GM21526 (cell line): ENCODE results near the gene SLC6A14.

Source experiments
- ATAC-seq: cut with Tn5 transposase; IDR thresholded peaks from one replicate; pipeline ENCODE4 v1.9.1; 2021; ENCODE audit warnings: moderate library complexity; ENCODE audit not compliant: unreplicated experiment, low FRiP score

The SLC6A14 gene, protein sequence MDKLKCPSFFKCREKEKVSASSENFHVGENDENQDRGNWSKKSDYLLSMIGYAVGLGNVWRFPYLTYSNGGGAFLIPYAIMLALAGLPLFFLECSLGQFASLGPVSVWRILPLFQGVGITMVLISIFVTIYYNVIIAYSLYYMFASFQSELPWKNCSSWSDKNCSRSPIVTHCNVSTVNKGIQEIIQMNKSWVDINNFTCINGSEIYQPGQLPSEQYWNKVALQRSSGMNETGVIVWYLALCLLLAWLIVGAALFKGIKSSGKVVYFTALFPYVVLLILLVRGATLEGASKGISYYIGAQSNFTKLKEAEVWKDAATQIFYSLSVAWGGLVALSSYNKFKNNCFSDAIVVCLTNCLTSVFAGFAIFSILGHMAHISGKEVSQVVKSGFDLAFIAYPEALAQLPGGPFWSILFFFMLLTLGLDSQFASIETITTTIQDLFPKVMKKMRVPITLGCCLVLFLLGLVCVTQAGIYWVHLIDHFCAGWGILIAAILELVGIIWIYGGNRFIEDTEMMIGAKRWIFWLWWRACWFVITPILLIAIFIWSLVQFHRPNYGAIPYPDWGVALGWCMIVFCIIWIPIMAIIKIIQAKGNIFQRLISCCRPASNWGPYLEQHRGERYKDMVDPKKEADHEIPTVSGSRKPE

DNA sequence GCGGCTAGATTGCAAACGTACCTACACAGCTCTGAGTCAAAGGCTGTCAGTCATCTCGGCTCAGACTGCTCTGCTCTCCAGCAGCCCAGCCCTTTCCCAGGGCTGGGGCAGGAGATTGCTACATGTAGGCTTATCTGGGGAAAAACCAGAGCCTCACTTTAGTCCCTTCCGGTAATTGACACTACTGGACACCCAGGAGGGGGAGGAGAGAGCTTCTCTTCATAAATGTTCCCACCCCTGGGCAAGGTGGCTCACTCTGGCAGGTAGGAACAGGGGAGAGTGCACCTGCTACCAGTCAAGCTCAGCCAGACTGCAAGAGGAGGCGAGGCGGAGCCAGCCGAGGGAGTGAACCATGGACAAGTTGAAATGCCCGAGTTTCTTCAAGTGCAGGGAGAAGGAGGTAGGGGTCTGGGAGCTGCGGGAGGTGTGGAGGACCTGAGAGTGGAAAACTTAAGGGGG is at the start of gene SLC6A14:
Gene SLC6A14 (plus strand): TSS at position 249 of the 459 bp plus-strand sequence. CDS start 104 bp downstream, at position 353.
- ATAC-seq = no peak

DNA sequence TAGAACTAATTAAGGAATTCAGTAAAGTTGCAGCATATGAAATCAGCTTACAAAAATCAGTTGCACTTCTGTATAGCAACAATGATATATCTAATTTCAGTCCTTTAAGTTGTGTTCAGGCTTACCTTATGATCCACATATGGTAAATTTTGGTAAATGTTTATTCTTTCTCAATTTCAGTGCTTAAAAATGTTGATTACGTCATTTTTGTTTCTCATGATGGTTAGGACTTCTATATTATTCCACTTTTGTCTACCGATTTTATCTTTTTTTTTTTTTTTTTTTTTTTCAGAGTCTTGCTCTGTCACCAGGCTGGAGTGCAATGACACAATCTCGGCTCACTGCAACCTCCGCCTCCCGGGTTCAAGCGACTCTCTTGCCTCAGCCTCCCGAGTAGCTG is 40.7 kb upstream of the SLC6A14 start:
- ATAC-seq = no peak

DNA sequence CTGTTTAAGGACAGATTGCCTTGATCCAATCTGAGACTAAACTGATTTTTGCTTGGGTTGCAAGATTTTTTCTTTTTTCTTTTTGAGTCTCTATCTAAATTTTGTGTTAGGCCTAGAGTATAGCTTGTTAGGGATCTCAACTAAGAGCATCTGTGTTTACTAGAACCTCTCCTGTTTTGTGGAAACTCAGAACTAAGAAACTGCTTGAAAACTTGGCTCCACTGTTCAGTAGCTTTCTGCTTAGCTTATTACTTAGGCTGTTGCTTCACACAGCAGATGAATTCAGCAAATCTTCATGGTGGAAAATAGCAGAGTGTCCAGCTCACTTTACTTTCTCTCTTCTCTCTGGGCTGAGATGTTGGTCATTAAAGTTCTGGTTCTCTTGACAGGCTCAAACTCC is 36.7 kb upstream of the SLC6A14 start:
- ATAC-seq = no peak

DNA sequence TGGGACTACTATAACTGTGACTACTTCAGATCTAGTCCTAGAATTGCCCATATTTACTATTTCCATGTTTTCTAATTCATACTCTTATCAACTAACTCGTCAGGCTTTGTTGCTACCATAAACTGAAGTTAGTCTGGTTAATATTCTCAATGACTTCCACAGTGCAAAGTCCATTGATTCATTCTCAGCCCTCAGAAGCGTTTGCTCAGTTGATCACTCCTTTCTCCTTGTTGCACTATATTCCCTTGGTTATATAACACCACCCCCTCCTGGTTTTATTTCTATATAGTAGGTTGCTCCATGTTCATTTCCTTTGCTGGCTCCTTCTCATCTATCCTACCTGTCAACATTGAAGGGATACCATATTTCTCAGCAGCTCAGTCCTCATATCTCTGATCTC is 27.2 kb upstream of the SLC6A14 start:
- ATAC-seq = no peak

DNA sequence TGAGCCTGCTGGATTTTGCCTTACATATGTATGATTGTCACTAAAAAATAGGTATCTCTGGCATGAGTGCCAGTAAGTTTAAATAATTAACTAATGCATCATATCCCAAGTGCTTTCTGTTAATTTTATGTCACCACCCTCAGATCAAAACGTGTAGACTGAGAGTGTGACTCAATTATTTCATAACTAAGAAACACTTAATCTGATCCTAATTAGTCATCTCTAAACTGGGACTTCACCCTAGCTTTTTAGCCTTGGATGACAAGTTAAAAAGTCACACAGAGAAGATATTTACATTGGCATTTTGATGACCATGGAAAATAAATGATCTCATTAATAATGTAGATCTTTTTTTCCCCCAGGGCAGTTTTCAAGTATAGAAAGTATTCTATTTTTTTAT is 23.1 kb upstream of the SLC6A14 start:
- no peak for ATAC-seq

DNA sequence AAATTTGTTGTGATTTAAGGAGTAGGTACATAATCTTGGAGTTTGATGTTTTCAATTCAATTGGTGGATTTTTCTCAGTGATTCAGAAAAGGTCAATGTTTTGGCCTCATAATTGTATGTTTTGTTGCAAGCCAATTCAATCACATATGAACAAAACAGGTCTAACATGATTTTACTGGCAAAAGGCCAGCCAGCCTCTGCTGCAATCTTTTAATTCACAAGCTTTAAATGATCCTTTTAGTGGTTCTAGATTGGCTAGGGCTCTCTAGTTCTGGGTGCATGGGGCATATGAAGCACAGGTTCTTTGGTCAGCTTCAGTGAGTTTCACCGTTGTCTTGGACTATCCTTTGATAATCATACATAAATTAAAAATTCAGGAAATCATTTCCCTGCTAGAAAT is 19.2 kb upstream of the SLC6A14 start:
- ATAC-seq = no peak

DNA sequence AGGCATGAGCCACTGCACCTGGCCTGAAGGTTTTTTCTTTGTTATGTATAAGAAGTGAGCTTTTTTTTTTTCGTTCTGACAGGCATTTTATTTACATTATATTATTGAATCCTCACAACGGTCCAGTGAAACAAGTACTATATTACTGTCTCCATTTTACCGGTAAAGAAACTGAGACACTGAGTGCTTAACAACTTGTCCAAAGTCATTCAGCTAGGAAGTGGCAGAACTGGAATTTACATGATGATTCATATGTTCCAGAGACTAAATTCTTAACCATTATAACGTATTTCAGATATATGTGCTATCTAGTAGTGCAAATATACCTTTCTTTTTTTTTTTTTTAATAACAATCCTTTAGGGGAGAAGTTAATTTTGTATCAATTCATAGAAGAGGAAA is 18.4 kb upstream of the SLC6A14 start:
- no peak for ATAC-seq

DNA sequence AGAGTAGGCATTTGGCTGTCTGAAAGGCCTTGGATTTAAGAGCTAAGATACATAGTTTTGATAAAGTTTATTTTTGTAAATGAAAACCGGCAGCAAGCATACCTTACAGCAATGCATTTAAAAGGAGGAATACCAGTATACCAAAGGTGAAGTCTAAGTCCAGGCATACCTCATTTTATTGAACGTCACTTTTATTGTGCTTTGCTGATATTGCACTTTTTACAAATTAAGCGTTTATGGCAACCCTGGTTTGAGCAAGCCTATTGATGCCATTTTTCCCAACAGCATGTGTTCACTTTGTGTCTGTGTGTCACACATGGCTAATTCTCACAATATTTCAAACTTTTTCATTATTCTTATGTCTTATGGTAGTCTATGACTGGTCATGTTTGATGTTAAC is 8.4 kb upstream of the SLC6A14 start:
- ATAC-seq = no peak

DNA sequence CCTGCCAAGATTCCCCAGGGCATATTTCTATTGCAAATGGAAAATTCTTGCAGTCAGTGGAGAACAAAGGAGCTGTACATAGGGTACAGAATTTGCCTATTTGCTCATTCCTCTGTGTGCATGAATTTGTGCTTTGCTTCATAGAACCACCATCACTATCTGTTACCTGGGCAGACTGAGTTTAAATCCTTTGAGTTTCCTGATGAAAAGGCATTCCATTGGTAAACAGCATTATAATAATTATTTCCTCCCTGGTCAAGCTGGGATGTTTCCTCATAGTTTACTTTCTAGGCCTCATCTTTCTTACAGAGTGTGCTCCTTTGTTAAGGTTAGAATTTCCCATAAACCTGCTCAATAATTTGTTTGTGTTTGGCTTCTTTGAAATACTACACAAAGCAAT is 809 bp upstream of the SLC6A14 start:
- ATAC-seq = no peak

DNA sequence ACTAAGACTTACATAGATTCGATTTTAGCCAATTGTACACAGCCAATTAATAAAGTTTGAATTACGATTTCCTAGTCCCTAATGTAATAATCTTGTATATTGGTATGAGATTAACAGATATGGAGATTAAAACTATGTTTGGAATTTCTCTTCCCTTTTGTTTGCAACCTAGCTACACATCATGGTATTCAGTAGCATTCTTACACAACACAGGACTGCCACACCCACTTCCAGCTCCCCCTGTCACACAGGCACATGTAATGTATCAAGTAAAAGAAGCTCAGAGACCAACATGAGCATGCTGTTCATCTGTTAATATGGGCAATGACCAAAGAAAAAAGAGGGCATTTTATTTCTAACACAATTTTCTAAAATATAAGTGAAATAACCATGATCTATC is 12.8 kb downstream of the SLC6A14 start:
- ATAC-seq = no peak

DNA sequence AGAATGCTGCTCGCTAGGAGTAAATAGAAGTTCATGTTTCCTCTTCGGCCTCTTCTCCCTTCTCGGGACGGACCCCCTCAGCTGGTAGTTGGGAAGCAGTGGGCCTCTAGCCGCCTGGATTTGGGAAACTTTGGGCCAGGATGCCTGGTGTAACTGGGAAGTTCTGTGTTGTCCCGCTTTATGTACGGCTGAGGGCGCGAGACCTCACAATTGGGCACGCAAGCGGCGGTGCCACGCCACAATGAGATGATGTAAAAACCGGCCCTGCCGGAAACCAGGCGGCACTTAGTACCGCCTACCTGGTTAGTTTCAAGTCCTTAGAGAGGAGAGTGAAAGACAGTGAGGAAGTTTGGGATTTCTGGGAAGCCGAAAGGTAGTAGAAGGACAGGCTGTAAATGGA is 26.4 kb downstream of the SLC6A14 start, which contains the start of gene CT83:
Gene CT83 (minus strand): TSS at position 155 of the 400 bp plus-strand sequence. CDS start 120 bp downstream, at position 35.
- no peak for ATAC-seq

DNA sequence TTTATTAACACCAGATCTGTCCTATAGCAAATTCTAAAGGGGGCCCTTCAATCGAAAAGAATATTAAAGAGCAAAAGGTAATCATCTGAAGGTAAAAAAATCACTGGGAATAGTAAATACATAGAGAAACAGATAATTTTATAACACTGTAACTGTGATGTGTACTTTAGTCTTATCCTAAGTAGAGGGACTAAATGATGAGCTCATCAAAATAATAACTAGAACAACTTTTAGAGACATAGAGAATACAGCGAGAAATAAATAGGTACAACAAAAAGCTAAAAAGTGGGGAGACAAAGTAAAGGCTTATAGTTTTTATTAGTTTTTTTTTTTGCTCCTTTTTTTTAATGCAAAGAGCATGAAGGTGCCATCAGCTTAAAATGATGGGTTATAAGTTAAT is 43.7 kb downstream of the SLC6A14 start:
- no peak for ATAC-seq

DNA sequence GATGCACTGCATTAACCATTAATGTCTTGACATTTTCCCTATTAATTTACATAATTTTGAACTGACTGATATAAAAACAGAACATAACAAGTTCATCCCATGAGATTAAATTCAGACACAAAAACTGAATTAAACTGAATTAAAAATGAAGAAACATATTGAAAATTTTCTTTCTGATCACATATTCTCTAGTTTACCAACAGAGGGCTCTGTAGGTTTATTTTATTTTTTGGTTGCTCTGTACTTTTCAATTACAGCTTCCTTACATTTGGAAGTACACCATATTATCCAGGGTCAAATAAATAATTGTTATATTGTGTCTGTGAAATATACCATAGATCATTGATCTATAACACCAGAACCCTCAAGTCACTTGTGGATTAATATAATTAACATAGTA is 53.7 kb downstream of the SLC6A14 start:
- no peak for ATAC-seq

DNA sequence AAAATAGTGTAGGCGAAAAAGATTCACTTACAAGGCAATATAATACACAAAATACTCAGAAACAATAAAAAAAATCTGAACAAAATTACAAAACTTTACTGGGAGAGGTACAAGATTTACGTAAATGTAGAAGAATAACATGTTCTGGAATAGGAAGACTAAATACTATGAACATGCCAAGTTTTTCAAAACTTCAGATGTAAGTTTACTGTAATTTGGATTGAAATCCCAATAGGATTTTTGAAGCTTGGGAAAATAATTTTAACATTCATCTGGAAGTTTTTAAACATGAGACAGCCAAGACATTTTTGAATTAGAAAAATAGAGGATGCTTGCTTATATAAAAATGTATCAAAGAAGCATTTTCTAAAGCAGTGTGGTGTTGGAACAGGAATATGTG is 56.9 kb downstream of the SLC6A14 start:
- ATAC-seq = no peak

DNA sequence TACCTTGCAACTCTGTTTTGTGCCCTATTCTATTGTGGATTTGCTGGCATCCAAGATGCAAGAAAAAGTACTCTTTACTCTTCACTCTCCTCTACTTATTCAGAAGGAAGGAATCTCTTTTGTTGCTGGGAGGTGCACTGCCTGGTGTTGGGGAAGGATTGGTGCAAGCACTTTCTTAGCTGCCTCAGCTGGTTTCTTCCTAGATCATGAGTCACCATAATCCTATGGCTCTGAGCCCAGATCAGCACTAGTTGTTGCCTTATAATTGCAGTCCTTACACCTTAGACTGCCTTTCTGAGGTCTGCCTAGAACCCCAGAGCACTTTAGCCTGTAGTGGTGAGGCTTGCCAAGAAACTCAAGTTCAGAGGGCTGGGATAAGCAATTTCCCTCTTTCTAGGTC is 63.4 kb downstream of the SLC6A14 start:
- no peak for ATAC-seq
